ENCODE results near the gene ZNF84. TPM values are rescaled to one million over a fixed set of nuclear protein-coding genes. Genes with fewer than 3 reads are reported as not detected.

ZNF84 gene
- total RNA-seq: 30.4 and 31.4 TPM in 2 replicates

DNA sequence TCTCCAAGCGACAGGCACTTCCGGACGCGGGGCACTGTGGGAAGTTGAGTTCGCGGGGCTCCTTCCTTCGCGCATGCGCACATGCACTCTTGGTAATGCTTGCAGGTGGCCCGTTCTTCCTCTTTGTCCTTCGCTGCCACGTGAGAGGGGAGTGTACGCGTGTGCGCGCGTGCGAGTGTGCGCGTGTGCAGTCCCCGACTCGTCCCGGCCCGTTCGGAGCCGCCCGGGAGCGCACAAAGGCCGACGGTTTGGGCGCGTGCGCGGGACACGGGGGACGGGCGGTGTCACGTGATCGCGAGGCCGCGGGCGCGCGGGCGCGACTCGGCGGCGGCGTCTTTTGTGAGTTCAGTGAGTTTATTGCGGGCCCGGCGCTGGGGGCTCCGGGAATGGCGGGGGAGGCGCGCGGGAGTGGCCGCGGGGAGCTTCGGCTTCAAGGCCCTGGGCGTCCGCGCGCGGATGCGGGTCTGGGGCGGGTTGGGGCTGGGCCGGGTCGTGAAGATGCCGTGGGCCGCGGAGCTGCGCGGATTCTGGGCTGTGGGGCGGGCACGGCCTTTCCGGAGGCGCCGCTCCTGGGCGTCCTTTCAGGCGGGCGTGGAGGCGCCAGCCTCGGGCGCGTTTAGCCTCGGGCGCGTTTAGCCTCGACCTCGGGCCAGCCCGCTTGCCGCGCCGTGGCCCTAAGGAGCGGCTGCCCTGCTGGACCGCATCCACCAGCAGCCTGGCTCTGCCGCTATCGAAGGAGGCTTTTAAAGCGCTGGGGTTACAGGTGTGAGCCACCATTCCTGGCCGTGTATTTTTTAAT, at the start of gene ZNF84:
Gene ZNF84, plus strand, starts transcription at position 303 of the 799 bp plus-strand sequence. CDS start 3,959 bp downstream, outside the sequence.

DNA sequence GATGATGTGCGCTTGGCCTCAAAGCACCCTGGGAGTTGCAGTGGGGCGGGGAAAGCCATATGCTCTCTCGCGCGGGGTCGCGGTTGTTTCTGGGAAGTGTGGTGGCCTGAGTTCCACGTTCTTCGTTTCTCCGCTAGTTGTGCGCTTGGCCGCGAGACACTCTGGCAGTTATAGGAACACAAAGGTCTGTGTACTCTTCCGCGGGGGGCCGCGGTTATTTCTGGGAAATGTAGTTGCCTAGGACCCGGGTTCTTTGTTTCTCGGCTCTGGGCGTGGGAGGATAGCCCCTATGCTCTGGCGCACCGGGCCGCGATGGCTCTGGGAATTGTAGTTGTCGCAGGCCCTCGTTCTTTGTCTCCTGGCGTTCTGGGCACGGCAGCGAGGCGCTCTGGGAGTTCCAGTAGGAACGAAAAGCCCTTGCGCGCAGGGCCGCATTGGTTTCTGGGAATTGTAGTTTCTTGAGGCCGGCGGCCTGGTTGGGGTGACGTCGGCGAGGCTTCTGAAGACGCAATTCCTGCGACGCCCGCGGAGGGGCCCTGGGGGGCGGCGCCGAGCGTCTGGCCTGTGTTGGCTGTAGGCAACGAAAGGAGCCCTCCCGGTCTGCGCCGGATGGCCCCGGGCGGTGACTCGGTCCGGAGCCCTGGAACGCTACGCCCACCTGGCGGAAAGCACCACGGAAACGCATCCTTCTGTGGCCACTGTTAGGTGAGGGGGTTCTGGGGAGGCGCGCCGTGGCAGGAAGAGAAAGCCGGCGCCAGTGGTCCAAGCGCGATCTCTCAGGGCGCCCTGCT, 43.3 kb downstream of the ZNF84 start, which contains the start of gene ZNF140:
Gene ZNF140, plus strand, starts transcription at position 556 of the 791 bp plus-strand sequence. CDS start 398 bp downstream, outside the sequence.

Small RNA genes within 50 kb of the gene (small RNA-seq; reads per million reads assigned to genes)
- gene RNU4ATAC12P: not detected

Other genes starting within 250 kb of the ZNF84 start
- 93.4 and 100 TPM in 2 replicates for gene GOLGA3, start 208.6 kb upstream of the ZNF84 start, total RNA-seq
- 50.3 and 59.4 TPM in 2 replicates for gene CHFR, start 149.9 kb upstream of the ZNF84 start, total RNA-seq
- 6.2 and 12.3 TPM in 2 replicates for gene ZNF605, start 81.2 kb upstream of the ZNF84 start, total RNA-seq
- gene ZNF26, start 51.1 kb upstream of the ZNF84 start, total RNA-seq: 15.7 and 23.2 TPM in 2 replicates
- gene ZNF140, start 43.4 kb downstream of the ZNF84 start, total RNA-seq: 20.9 and 21.9 TPM in 2 replicates
- 0.86 and 0.98 TPM in 2 replicates for gene ZNF891, start 92.8 kb downstream of the ZNF84 start, total RNA-seq
- 3.2 and 4.2 TPM in 2 replicates for gene ZNF10, start 93.1 kb downstream of the ZNF84 start, total RNA-seq
- 21.9 and 23.8 TPM in 2 replicates for gene ZNF268, start 144.0 kb downstream of the ZNF84 start, total RNA-seq
- gene ANHX, start 198.4 kb downstream of the ZNF84 start, total RNA-seq: not detected in 2 replicates